ENCODE measurements around the gene MXD1.

Gene MXD1

DNA sequence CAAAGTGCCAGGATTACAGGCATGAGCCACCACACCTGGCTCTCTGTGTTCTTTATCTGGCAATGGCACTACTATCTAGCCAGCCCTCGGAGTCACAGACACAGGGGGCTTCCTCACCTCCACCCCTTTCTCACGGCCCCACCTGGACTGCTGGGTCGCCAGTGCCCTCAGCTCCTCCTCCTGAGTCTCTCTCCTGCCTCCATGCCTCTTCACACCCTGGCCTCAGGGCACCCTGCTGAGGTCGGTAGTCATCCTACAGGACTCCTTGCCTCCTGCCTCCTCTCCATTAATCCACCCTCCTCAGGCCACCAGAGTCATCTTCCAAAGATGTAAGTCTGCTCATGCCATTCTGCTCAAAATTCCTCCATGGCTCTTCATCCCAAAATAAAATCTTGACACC lies 55.1 kb downstream of the MXD1 start:
- H3K27ac Mint-ChIP-seq = no peak overlapping the region
- H3K4me3 Mint-ChIP-seq = no peak overlapping the region
- no peak for DNase-seq (ENCODE audit: low spot score in 2 of 2)
- no peaks in the 10 kb centered on the region for H3K9me3 Mint-ChIP-seq
- no peaks in the 10 kb centered on the region for H3K36me3 Mint-ChIP-seq
- no peaks in the 10 kb centered on the region for H3K27me3 Mint-ChIP-seq
- no peaks in the 10 kb centered on the region for H3K4me1 Mint-ChIP-seq
- ATAC-seq (ENCODE audit: low read depth) = no peak

DNA sequence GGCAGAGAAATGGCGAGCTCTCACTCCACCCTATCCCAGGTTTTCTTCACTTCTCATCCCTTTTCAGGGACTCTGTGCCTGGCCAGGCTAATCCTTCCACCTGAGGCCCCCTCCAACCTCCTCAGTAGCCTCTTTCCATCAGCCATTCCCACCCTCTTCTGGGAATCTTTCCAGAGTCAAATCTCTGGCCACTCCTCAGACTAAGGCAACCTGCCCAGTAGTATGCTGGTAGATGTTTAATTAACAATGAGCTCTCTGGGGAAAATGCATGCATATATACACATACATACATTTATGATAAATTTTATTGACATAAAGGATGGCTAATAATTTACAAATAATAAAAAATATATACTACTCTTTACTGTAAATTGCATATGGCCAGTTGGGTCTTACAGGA lies 57.9 kb downstream of the MXD1 start:
- H3K9me3 Mint-ChIP-seq = no peaks in the 10 kb centered on the region
- H3K4me3 Mint-ChIP-seq = no peak overlapping the region
- no peak overlapping the region for H3K27ac Mint-ChIP-seq
- H3K4me1 Mint-ChIP-seq = no peaks in the 10 kb centered on the region
- no peak for ATAC-seq (ENCODE audit: low read depth)
- H3K27me3 Mint-ChIP-seq = no peaks in the 10 kb centered on the region
- no peaks in the 10 kb centered on the region for H3K36me3 Mint-ChIP-seq
- DNase-seq (ENCODE audit: low spot score in 2 of 2) = no peak

- no peaks in the 10 kb centered on the region for H3K36me3 Mint-ChIP-seq
- no peaks in the 10 kb centered on the region for H3K4me1 Mint-ChIP-seq
- H3K4me3 Mint-ChIP-seq = no peak overlapping the region
- no peaks in the 10 kb centered on the region for H3K27me3 Mint-ChIP-seq
- DNase-seq (ENCODE audit: low spot score in 2 of 2) = no peak
- H3K27ac Mint-ChIP-seq = no peak overlapping the region
- H3K9me3 Mint-ChIP-seq = no peaks in the 10 kb centered on the region
- ATAC-seq (ENCODE audit: low read depth) = no peak
These were observed 58.4 kb downstream of the MXD1 start for GRCh38 chr2:69973335-69973735.

- no peaks in the 10 kb centered on the region for H3K27me3 Mint-ChIP-seq
- no peak overlapping the region for H3K4me3 Mint-ChIP-seq
- no peaks in the 10 kb centered on the region for H3K4me1 Mint-ChIP-seq
- DNase-seq (ENCODE audit: low spot score in 2 of 2) (no peak), ATAC-seq (ENCODE audit: low read depth) (no peak)
- no peaks in the 10 kb centered on the region for H3K36me3 Mint-ChIP-seq
- H3K9me3 Mint-ChIP-seq = no peaks in the 10 kb centered on the region
- no peak overlapping the region for H3K27ac Mint-ChIP-seq
These were observed 60.4 kb downstream of the MXD1 start for GRCh38 chr2:69975136-69975852.

DNA sequence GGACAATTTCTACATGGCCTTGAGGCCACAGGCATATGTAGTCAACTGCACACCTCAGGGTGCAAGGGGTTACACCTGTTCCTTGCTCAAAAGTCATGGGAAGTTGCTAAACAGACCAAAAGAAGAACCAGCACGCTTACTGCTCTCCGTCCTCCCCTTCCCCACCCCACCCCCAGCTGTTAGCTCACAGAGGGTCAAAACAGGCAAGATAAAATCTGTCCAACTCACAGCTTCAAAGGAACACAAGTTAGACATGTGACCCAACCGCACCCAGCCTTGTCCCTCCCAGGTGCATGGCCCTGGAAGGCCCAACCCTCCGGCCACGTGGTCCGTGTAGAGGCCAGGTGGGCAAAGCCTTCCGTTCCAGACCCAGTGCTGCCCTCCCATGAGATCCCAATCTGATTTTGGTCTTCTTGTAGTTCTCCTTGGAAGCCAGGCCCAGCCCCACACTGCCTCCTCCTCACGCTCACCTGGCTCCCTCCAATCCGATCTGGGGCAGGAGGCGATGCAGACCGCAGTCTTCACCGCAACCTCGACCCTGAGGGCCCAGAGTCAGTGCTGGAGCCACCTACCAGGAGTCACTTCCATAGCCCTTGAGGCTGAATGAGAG lies 61.0 kb downstream of the MXD1 start:
- H3K27me3 Mint-ChIP-seq = no peaks in the 10 kb centered on the region

GRCh38 chr2:69977186-69977585 lies 62.3 kb downstream of the MXD1 start:
- H3K27ac Mint-ChIP-seq = no peak overlapping the region
- no peak for DNase-seq (ENCODE audit: low spot score in 2 of 2)
- H3K27me3 Mint-ChIP-seq = no peaks in the 10 kb centered on the region
- H3K4me1 Mint-ChIP-seq = no peaks in the 10 kb centered on the region
- no peak overlapping the region for H3K4me3 Mint-ChIP-seq
- no peaks in the 10 kb centered on the region for H3K9me3 Mint-ChIP-seq
- no peak for ATAC-seq (ENCODE audit: low read depth)
- H3K36me3 Mint-ChIP-seq = no peaks in the 10 kb centered on the region

More for the DNA sequence above, 61.0 kb downstream of the MXD1 start:
- ATAC-seq (ENCODE audit: low read depth) (no peak), DNase-seq (ENCODE audit: low spot score in 2 of 2) (no peak)
- no peak overlapping the region for H3K27ac Mint-ChIP-seq
- H3K4me1 Mint-ChIP-seq = no peaks in the 10 kb centered on the region
- no peaks in the 10 kb centered on the region for H3K9me3 Mint-ChIP-seq
- H3K4me3 Mint-ChIP-seq = no peak overlapping the region
- H3K36me3 Mint-ChIP-seq = no peaks in the 10 kb centered on the region

- DNase-seq (ENCODE audit: low spot score in 2 of 2) (no peak), ATAC-seq (ENCODE audit: low read depth) (no peak)
- Mint-ChIP-seq H3K4me3 (no peak overlapping the region), H3K9me3 (no peaks in the 10 kb centered on the region), H3K27me3 (no peaks in the 10 kb centered on the region), H3K36me3 (no peaks in the 10 kb centered on the region), H3K4me1 (no peaks in the 10 kb centered on the region), H3K27ac (no peak overlapping the region)
These were observed 63.1 kb downstream of the MXD1 start for GRCh38 chr2:69977906-69978482.

DNA sequence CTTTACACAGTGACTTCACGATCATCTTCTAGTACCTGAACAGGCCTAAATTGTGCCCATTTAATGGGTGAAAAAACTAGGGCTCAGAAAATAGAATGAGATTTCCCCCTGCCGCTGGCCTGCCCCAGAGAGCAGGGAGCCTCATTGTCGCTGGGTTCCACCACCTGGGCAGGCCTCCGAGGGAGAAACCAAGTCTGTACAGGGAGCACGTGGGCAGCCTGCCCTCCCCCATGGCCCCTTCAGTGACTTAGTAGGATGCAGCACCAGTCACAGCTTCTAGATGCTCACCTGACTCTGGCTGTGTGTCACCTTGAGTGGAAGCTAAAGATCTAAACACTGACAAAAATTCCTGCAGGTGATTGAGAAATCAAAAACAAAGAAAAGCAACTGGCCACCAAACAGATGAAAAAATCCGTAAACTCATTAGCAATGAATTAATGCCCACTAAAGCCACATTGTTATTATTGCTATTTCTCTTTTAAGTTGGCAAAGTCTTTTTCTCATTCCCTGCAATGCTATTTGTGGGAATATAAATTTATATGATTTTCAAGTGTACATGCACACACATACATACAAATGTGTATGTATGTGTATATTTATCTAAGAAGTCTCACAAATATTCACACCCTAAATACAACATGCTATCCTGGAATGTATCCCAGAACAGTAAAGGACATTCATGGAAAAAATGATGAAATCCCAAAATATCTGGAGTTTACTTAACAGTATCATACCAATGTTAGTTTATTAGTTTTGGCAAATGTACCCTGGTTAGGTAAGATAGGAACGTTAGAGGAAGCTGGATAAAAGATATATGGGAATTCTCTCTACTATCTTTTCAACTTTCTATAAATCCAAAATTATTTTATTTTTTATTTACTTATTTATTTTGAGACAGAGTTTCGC lies 65.2 kb downstream of the MXD1 start:
- no peak overlapping the region for H3K27ac Mint-ChIP-seq
- ATAC-seq (ENCODE audit: low read depth) (no peak), DNase-seq (ENCODE audit: low spot score in 2 of 2) (no peak)
- H3K36me3 Mint-ChIP-seq = peaks cover 2% of the 10 kb centered on the region
- H3K4me3 Mint-ChIP-seq = no peak overlapping the region
- peaks cover 1% of the 10 kb centered on the region for H3K27me3 Mint-ChIP-seq
- H3K4me1 Mint-ChIP-seq = peaks cover 1% of the 10 kb centered on the region
- H3K9me3 Mint-ChIP-seq = peaks cover 1% of the 10 kb centered on the region

DNA sequence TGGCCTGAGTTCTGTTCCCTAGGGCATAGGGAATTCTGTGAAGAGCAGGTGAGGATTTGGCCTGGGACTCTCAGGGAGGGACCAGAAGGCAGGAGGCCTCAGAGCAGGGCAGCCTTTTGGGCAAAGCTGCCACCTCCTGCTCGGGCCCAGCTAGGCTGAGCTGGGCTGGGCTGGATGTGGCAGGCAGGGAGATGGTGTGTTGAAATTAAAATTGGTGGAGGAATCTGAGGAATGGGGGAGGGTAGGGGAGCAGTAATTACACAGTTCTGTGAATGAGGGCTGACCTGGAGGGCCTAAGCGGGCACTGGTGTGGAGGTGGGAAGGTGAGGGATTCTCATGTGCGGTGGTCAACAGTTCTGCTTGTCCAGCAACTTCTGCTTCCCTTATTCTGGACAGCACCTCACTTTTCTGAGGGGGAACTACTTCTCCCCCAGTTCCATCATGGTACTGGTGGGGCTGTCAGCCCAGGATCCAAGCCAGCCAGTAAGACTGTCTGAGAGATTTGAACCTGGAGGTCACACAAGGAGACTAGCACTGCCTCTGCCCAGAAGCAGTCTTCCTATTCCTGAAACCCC lies 68.6 kb downstream of the MXD1 start:
- H3K4me1 Mint-ChIP-seq = peaks cover 5% of the 10 kb centered on the region
- H3K9me3 Mint-ChIP-seq = peaks cover 2% of the 10 kb centered on the region
- DNase-seq (ENCODE audit: low spot score in 2 of 2) = no peak
- peaks cover 3% of the 10 kb centered on the region for H3K36me3 Mint-ChIP-seq
- ATAC-seq (ENCODE audit: low read depth) = no peak
- H3K27ac Mint-ChIP-seq = no peak overlapping the region
- no peak overlapping the region for H3K4me3 Mint-ChIP-seq
- peaks cover 2% of the 10 kb centered on the region for H3K27me3 Mint-ChIP-seq

- Mint-ChIP-seq H3K4me1 (peaks cover 5% of the 10 kb centered on the region), H3K27me3 (peaks cover 2% of the 10 kb centered on the region), H3K36me3 (peaks cover 3% of the 10 kb centered on the region), H3K4me3 (no peak overlapping the region), H3K27ac (no peak overlapping the region), H3K9me3 (peaks cover 2% of the 10 kb centered on the region)
- DNase-seq (ENCODE audit: low spot score in 2 of 2) (no peak), ATAC-seq (ENCODE audit: low read depth) (no peak)
These were observed 70.3 kb downstream of the MXD1 start for GRCh38 chr2:69985216-69985615.

- Mint-ChIP-seq H3K36me3 (peaks cover 3% of the 10 kb centered on the region), H3K27ac (no peak overlapping the region)
- no peak for ATAC-seq (ENCODE audit: low read depth)
These were observed 70.8 kb downstream of the MXD1 start for GRCh38 chr2:69985688-69986087.

DNA sequence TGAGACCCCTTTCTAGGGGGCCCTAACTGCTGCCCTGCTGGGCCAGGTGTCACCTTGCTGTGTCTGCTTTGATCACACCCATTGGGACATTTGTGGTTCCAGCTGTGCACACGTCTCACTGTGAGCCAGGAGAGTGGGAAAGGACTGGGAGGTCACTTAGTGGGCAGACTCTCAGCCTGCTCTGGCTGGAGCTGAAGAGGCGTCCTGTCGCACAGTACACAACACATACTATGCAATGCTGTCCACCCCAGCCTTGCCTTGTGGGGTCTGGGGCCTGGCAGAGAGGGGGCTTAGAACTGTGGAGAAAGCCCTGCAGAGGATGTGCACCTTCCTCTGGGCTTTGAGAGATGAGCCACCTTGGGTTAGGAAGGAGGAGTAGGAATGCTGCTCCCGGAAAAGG lies 71.8 kb downstream of the MXD1 start:
- DNase-seq (ENCODE audit: low spot score in 2 of 2) (no peak), ATAC-seq (ENCODE audit: low read depth) (no peak)
- H3K4me1 Mint-ChIP-seq = peaks cover 5% of the 10 kb centered on the region
- H3K9me3 Mint-ChIP-seq = peaks cover 2% of the 10 kb centered on the region
- no peak overlapping the region for H3K27ac Mint-ChIP-seq
- H3K4me3 Mint-ChIP-seq = no peak overlapping the region
- peaks cover 3% of the 10 kb centered on the region for H3K36me3 Mint-ChIP-seq
- peaks cover 2% of the 10 kb centered on the region for H3K27me3 Mint-ChIP-seq

More at GRCh38 chr2:69985688-69986087, 70.8 kb downstream of the MXD1 start:
- peaks cover 2% of the 10 kb centered on the region for H3K9me3 Mint-ChIP-seq
- peaks cover 5% of the 10 kb centered on the region for H3K4me1 Mint-ChIP-seq
- peaks cover 2% of the 10 kb centered on the region for H3K27me3 Mint-ChIP-seq
- H3K4me3 Mint-ChIP-seq = no peak overlapping the region
- no peak for DNase-seq (ENCODE audit: low spot score in 2 of 2)

- Mint-ChIP-seq H3K4me3 (no peak overlapping the region), H3K27me3 (peaks cover 2% of the 10 kb centered on the region), H3K4me1 (peaks cover 5% of the 10 kb centered on the region), H3K36me3 (peaks cover 3% of the 10 kb centered on the region), H3K27ac (no peak overlapping the region), H3K9me3 (peaks cover 2% of the 10 kb centered on the region)
- DNase-seq (ENCODE audit: low spot score in 2 of 2) (no peak), ATAC-seq (ENCODE audit: low read depth) (no peak)
These were observed 73.3 kb downstream of the MXD1 start for GRCh38 chr2:69988086-69988635.

Data from memory B cell (primary cell).